GM18870 (cell line): ENCODE results near the gene PSENEN.
A peak's percentile ranks its signal among the peaks of the same experiment; 100 is the strongest.

ENCODE experiments used
- ATAC-seq: cut with Tn5 transposase; IDR thresholded peaks from one replicate; pipeline ENCODE4 v1.9.1; 2021; ENCODE audit warnings: moderate library complexity; ENCODE audit not compliant: unreplicated experiment

PSENEN gene, protein sequence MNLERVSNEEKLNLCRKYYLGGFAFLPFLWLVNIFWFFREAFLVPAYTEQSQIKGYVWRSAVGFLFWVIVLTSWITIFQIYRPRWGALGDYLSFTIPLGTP

DNA sequence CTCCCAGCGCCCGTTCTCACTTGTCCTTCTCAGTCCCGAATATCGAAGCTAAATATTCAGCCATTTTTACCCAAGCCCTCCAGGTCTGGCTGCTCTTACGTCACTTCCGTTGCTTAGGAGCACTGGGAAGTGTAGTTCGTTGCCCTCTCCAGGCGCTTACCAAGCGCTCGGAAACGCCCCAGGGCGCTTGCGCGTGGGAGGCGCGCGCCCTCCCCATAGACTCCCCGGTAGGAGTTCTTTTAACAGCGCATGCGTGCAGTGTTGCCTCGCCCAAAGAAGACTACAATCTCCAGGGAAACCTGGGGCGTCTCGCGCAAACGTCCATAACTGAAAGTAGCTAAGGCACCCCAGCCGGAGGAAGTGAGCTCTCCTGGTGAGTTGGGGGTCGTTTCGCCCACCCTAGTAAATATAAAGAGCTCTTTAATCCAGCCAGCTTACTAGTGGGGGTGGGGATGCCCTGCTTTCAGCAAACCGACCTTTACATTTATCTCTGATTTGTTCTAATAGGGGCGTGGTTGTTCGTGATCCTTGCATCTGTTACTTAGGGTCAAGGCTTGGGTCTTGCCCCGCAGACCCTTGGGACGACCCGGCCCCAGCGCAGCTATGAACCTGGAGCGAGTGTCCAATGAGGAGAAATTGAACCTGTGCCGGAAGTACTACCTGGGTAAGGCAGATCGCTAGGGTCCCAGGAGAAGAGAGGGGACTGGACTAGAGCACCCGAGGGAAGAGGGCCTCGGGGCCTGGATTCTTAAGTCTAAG, at the start of gene PSENEN, which contains the start of gene U2AF1L4:
PSENEN (plus strand) TSS at position 324 of the 759 bp plus-strand sequence; CDS start at position 604, 280 bp downstream.
U2AF1L4 (minus strand) TSS at position 91 of the 759 bp plus-strand sequence; CDS start at position 64, 27 bp downstream.
- ATAC-seq, result peak; percentile 35

DNA sequence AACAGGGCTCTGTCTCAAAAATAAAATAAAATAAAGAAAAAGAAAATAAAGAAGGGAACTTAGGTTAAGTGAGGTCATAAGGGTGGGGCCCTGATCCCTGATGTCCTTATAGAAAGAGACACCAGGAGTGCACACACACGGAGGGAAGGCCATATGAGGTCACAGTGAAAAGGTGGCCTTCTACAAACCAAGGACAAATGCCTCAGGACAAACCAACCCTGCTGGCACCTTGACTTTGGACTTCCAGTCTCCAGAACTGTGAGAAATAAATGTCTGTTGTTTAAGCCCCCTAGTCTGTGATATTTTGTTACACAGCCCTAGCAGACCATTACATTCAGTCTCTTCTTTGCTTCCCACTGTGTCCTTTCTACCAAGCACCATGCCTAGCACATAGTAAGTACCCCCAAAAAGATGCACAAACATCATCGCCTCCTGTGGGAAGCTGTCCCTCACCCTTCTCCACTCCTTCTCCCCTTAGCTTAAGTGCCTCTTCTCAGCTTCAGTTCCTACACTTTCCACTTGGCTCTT, 49.5 kb upstream of the PSENEN start:
- ATAC-seq, result no peak

DNA sequence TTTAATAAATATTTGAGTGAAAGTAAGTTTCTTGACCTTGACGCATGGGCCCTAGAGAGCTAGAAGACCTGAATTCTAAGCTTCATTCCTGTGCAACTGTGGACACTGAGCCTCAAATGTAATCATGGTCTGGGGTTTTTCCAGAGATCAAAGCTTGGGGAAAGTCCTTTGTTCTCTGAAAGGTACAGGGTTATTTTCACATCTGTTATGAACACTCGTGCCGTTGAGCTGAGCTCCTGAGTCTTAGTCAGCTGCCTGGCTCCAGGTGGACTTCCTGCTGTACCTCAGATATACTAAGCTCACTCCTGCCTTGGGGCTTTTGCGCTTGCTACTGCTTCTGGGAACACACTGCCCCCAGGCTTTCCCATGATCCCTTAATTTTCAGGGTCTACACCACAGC, 48.6 kb upstream of the PSENEN start:
- no peak for ATAC-seq

DNA sequence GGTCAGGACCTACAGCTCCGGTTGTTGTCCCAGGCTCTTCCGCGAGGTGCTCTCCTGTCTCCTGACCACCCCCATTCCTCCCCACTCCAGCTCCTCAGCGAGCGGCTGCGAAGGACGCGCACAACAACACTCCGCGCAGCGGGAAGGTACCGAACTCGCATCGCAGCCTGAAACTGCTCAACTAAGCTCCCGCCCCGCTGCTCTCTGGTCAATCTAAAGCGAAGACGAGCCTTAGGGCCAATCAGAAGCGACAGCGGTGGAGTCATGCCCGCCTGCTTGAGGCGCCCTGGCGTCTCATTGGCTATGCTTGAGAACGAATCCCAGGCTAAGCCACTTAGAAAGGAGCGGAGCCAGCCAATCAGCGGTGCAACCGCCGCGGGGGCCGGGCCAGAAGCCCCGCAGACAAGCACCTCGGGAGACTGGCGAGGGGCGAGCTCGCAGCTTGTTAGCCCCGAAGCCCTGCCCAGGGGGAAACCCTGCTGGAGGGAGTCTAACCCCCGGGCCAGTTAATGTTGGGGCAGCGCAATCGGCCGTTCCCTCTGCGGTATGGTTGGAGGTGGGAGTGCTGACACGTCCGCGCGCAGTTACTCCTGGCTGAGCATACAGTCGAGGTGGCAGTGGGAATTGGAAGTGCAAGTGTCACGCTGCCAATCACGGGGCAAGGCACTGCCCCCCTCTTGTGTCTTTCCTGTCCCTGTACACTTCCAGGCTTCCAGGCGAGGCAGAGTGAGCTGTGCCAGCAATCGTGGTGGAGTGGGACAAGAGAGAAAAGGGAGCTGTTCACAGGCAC, 43.0 kb upstream of the PSENEN start:
- peak; percentile 84 for ATAC-seq

DNA sequence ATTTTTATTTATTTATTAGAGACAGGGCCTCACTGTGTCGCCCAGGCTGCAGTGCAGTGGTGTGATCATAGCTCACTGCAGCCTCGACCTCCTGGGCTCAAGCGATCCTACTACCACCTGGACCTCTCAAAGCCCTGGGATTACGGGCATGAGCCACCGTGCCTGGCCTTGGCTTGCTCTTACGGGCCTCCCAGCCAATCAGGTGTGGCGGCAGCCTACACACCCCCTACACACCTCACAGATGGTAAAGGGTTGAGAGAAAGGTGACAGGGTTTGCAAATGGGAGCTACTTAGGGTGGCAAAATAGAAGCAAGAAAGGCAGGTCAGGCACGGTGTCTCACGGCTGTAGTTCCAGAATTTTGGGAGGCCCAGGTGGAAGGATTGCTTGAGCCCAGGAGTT, 42.1 kb upstream of the PSENEN start:
- ATAC-seq, result no peak

DNA sequence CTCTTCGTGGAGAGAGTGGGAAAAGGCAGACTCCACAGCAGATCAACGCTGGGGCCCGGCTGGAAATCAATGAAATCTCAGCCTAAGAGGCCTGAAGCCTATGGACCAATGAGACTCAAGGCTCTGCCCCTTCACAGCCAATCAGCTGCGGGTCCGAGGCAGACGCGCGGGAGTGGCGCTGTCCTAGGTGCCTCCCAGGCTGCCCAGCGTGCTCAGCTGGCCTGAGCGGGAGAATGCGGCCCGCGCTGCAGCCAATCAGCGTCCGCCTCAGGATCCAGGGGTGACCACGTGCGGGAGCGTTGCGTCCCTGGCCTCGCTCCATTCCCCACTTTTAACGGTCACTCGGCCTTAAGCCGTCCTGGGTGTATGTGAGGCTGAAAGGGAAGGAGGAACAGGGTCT, 41.2 kb upstream of the PSENEN start, which contains the start of gene ZBTB32:
ZBTB32 (plus strand) TSS at position 341 of the 400 bp plus-strand sequence. CDS start 10,069 bp downstream, outside the sequence.
- no peak for ATAC-seq

DNA sequence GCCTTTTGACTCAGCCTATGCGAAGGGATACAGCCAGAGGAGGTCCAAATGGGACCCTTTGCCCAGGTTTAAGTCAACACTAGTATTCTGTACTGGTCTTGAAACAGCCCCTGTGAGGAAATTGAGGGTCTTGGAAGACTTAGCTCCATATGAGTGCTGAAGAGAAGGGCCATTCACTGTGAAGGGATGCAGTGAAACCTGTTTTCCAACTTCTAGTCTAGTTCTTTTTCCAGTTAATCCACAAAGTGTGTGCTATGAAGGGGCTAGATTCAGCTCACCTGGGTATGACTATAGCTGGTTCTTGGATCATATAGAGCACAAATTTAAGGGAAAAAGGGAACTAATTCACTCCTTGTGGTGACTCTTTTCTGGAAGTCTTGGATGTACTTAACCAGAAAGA, 37.1 kb upstream of the PSENEN start:
- no peak for ATAC-seq

DNA sequence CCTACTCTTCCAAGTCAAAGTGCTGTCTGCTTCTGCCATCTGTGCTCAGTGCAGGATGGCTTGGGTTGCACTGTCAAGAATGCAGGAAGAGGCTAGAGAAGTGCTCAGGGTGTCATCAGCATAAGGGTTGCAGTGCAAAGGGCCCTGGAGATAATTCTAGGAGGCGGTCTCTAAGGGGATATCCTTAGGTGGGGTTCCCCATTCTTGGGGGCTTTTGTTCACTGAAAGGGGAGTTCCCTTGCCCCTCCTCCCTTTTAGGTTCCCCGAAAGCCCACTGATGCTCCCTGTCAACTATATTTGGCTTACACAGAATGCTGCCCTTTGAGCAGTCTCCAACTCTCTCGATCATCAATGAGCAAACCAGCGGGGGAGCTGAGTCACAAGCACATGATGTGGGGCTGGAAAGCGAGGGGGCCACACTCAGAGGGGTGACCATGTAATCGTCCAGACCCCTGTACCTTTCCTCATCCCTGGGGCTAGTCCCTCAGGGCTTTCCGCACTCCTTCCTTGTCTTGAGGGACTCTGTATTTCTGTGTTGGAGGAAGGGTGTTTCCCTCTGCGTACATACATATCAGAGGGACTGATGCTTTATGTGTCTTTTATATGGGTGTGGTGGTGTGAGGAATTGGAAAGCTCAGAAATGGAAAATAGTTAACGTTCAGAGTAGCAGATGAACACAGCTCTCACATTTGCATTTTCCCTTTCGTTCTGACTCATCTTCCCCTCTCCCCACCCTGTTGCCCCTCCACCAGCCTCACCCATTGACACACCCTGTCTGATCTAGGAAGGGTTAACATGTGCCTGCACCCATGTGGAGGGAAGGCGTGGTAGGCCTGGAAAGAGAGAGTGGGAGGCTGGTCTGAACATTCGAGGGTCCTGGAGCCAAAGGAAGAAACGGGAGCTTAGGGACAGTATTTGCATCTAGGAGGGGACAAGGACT, 34.4 kb upstream of the PSENEN start:
- ATAC-seq, result peak; percentile 43

DNA sequence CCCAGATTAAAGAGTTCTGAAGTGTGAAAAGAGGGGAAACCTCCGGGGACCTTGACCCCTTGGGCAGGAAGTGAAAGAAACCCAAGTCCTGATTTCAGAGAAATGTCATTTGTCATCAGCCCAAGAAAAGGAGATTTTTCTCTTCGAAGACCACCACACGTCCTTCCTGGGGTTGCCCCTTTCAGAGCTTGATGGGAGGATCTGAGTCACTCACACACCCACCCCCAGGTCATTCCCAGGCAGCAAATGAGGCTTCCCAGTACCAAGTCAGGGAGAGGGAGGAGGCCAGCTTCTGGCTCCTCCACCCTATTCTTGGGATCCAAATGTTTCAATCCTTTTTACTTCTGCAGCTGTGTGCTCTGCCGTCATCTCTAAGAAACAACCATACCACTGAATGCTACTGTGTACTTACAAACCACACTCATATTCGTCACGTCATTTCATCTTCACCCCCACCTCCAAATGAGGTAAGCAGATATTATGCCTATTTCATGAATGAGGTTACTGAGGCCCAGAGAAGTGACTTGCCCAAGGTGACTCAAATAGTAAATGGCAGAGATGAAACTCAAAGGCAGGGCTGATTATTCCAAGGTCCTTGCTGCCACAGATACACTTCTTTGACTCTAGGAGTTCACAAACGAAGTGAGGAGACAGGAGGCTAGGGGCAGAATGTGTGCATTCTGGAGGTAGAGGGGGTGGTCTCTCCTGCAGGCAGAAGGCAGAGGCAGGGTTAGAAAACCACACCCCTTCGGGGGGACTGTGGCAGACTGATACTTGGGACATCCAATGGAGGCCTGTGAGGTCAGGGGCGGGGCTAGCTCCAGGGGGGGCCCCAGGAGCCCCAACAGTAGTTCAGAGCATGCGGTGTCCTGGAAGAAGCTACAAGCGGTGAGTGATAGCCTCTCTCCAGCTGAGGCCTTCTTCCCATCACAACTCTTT, 32.6 kb upstream of the PSENEN start:
- no peak for ATAC-seq

DNA sequence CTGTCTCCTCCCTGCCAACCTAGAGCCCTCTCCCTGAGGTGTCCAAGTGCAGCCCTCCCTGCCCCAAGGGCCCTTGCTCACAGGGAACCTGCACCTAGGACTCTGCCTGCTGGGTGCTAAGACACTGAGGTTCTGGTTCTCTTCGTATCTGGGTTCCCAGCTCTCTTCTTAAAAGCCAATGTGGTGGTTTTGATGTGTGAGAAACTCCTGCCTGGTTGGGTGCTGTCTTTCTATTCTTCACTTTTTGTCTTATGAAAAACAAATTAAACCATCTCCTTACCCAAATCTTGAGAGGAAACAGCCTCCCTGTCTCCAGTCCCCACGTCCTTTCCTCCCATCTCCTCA, 32.0 kb upstream of the PSENEN start:
- no peak for ATAC-seq

DNA sequence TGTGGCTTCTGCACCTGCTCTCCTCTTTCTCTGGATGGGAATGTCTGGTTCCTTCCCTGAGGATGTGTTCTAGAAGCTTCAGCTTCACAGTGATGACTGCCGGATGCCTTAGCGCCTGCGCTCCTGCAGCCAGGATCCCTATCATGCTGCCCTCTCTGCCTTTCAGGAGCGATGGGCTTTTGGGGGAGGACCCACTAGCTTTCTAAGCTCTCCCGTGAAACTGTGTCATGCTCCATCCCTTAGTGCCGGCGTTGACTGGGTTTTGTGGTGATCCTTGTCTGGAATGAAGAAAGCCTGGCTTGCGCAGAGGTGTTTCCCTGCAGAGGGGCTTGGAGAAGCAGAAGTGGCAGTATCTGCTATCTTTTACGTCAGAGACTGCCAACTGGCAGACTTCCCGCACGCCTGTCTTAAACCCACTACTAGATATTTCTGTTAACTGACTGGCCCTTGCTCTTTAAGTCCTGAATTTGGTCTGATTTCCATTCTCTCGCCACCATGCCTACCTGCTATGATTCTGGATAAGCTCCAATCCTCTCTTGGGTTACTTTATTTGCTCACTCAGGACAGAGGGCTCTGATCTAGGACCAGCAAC, 31.5 kb upstream of the PSENEN start:
- ATAC-seq, result no peak

DNA sequence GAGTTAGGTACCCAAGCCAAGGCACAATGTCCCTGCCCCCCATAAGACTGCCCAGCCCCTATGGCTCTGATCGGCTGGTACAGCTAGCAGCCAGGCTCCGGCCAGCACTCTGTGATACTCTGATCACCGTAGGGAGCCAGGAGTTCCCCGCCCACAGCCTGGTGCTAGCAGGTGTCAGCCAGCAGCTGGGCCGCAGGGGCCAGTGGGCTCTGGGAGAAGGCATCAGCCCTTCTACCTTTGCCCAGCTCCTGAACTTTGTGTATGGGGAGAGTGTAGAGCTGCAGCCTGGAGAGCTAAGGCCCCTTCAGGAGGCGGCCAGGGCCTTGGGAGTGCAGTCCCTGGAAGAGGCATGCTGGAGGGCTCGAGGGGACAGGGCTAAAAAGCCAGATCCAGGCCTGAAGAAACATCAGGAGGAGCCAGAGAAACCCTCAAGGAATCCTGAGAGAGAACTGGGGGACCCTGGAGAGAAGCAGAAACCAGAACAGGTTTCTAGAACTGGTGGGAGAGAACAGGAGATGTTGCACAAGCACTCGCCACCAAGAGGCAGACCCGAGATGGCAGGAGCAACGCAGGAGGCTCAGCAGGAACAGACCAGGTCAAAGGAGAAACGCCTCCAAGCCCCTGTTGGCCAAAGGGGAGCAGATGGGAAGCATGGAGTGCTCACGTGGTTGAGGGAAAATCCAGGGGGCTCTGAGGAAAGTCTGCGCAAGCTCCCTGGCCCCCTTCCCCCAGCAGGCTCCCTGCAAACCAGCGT, 30.7 kb upstream of the PSENEN start:
- no peak for ATAC-seq

DNA sequence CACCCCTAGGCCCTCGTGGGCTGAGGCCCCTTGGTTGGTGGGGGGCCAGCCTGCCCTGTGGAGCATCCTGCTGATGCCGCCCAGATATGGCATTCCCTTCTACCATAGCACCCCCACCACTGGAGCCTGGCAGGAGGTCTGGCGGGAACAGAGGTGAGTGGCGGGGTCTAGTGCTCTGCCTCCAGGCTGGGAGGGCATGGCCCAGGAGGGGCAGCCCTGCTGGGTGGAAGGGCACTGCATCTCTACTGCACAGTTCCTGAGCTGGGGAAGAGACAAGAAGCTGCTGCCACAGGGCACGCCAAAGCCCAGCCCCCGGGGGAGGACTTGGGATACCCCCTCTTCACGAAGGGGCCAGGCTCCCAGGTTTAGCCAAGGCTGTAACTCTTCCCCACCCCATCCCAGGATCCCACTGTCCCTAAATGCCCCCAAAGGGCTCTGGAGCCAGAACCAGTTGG, 30.1 kb upstream of the PSENEN start:
- no peak for ATAC-seq

DNA sequence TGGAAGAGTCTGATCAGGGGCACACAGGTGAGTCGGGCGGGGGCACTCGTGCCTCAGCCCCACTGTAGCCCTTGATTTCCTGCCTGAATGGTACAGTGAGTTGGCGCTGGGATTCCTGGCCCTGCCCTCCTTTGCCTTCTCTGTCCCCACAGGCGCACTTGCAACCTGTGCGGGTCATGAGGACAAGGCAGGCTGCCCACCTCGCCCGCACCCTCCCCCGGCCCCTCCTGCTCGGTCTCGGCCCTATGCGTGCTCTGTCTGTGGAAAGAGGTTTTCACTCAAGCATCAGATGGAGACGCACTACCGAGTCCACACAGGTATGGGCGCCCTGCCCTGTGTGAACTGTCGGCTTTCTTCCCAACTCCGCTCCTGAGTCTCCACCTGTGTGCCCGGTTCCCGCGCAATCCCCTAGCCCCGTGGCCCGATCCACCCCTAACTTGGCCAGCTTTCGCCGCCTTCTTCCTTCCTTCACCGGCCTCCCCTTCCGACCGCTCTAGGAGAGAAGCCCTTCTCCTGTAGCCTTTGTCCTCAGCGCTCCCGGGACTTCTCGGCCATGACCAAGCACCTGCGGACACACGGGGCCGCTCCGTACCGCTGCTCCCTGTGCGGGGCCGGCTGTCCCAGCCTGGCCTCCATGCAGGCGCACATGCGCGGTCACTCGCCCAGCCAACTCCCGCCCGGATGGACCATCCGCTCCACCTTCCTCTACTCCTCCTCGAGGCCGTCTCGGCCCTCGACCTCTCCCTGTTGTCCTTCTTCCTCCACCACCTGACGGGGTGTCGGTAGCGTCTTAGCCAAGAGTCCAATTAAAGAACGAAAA, 29.3 kb upstream of the PSENEN start:
- ATAC-seq, result peak; percentile 12

DNA sequence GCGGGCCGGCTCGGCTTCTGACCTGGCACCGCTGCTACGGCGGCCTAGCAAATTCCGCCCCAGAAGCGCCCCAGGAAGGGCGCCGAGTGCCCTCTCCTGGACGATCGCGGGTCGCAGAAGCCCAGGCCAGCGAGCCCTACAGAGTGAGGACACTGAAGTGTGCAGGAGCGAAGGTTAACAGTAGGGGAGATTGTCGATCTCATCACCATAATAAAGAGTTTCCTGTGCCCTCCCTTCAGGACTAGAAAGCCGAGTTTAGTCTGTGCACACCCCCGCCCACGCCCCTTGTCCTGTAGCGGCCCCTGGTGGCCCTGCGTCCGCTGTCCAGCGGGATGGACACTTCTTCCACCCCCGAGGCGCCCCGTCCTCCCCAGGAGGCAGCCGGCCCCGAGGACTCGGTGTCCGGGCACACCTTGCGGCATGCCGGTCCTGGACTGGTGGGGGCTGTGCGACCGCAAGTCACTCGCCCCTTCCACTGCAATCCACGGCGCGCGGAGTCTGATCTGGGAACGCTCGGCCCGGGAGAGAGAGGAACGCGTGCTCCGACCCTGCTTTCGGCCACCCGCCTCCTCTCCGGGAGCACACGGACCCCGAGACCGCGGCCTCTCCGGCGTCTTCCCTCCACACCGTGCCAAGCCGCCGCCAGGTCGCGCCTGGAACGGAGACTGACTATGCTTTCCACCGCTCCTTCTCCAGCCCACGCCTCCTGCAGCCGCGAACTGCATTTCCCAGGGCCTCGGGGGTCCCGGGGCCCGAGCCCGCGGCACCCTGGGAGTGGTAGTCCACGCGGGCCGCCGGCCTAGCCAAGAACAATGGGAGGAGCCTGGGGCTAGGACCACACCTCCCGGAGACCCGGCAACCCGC, 28.4 kb upstream of the PSENEN start:
- ATAC-seq, result peak; percentile 56

DNA sequence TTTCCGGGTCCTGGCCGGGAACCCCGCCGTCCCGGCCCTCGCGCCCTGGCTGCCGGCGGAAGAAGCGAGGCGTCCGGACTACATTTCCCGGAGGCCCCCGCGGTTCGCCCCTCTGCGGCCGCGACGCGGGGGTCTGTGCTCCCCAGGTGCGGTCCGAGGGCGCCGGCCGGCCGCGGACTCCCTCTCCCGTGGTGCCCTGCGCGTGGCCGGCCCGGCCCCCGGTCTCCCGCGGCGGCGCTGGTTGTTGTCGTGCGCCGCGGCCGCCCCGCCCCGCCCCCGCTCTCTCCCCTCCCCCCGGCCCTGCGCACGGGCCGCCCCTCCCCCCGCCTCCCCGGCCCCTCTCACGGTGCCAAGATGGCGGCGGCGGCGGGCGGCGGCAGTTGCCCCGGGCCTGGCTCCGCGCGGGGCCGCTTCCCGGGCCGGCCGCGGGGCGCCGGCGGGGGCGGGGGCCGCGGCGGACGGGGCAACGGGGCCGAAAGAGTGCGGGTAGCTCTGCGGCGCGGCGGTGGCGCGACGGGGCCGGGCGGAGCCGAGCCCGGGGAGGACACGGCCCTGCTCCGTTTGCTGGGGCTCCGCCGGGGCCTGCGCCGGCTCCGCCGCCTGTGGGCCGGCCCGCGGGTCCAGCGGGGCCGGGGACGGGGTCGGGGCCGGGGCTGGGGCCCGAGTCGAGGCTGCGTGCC, 27.6 kb upstream of the PSENEN start, which contains the start of gene KMT2B:
KMT2B (plus strand) TSS at position 339 of the 680 bp plus-strand sequence; CDS start at position 355, 16 bp downstream.
- ATAC-seq, result no peak
